Panc1 (cell line): ENCODE results near the gene BAMBI. TPM values are rescaled to one million over a fixed set of nuclear protein-coding genes. Genes with fewer than 3 reads are reported as not detected.

Experiments
- ATAC-seq: fragments of 200-7000 bp; cut with Tn5 transposase; 2 replicates; pipeline ENCODE4 v1.9.1; 2020; ENCODE audit warnings: mild to moderate bottlenecking, moderate library complexity
- BruUV-seq: library from RNA; stranded (reverse); fragments of 400-500 nt; replicated peaks from 2 replicates; lab custom pipeline; 2021; lab: Mats Ljungman, UMichigan
- CTCF ChIA-PET: fragments of 300-600 bp; sonication (Branson Sonifier 250); formaldehyde crosslinking; loops from one replicate; lab custom pipeline; 2022; ENCODE audit warnings: antibody characterized with exemption; lab: Charles Lee
- POLR2A ChIA-PET: fragments of 300-600 bp; sonication (Branson Sonifier 250); formaldehyde crosslinking; loops from one replicate; lab custom pipeline; 2022; ENCODE audit warnings: antibody characterized with exemption; lab: Charles Lee
- DNase-seq: peaks from one replicate; pipeline ENCODE4 v3.0.0-alpha.2; 2010; ENCODE audit warnings: low read depth, low spot score
- H3K27ac ChIP-seq: 2 replicates; pipeline ENCODE4 v1.5.1; 2011; ENCODE audit warnings: mild to moderate bottlenecking, low read length, inconsistent platforms
- H3K27me3 ChIP-seq: fragments of 200-500 bp; sonication (Bioruptor generic); 2 replicates; pipeline ENCODE4 v1.6.0; 2014; ENCODE audit warnings: low read length, inconsistent platforms; ENCODE audit not compliant: control insufficient read depth, insufficient read depth
- H3K36me3 ChIP-seq: fragments of 200-500 bp; sonication (Bioruptor generic); 2 replicates; pipeline ENCODE4 v1.5.1; 2014; ENCODE audit warnings: inconsistent platforms, mild to moderate bottlenecking, low read length, moderate library complexity; ENCODE audit not compliant: control insufficient read depth, insufficient read depth
- H3K4me1 ChIP-seq: 2 replicates; pipeline ENCODE4 v1.5.1; 2011; ENCODE audit warnings: inconsistent platforms, mild to moderate bottlenecking, low read length, moderate library complexity; ENCODE audit not compliant: control insufficient read depth, insufficient read depth
- H3K4me3 ChIP-seq, 2 experiments: 2 replicates each; pipeline ENCODE4 v1.5.1; 2011 to 2012; ENCODE audit warnings: low read depth in 2 of 2, low read length in 2 of 2, mild to moderate bottlenecking in 2 of 2, inconsistent platforms in 1 of 2, moderate library complexity in 1 of 2
- H3K9me3 ChIP-seq: fragments of 200-500 bp; sonication (Bioruptor generic); 2 replicates; pipeline ENCODE4 v1.5.1; 2014; ENCODE audit warnings: low read depth, mild to moderate bottlenecking, inconsistent platforms, low read length, moderate library complexity; ENCODE audit not compliant: control insufficient read depth, insufficient read depth
- POLR2AphosphoS5 ChIP-seq: IDR thresholded peaks from 2 replicates; pipeline ENCODE4 v1.6.1; 2012; ENCODE audit warnings: mild to moderate bottlenecking, low read depth, low read length, moderate library complexity
- REST ChIP-seq, 2 experiments: IDR thresholded peaks; 2 replicates each; pipeline ENCODE4 v1.6.1; 2011 to 2012; ENCODE audit warnings: low read depth in 2 of 2, control low read depth in 1 of 2, low read length in 1 of 2, mild to moderate bottlenecking in 1 of 2, moderate library complexity in 1 of 2; ENCODE audit not compliant: insufficient read depth in 1 of 2
- SIN3A ChIP-seq: IDR thresholded peaks from 2 replicates; pipeline ENCODE4 v1.6.1; 2012; ENCODE audit warnings: low read depth, mild to moderate bottlenecking, low read length, moderate library complexity, borderline replicate concordance; ENCODE audit not compliant: insufficient read depth
- TCF7L2 ChIP-seq: IDR thresholded peaks from 2 replicates; pipeline ENCODE4 v1.6.1; 2011; ENCODE audit warnings: mild to moderate bottlenecking, low read depth, low read length, inconsistent platforms
- in situ Hi-C: cut with HindIII; loops from 2 replicates; pipeline ENCODE4 v1.10.0; 2016; ENCODE audit warnings: low sequenced_read_pairs, low pct_unique_long_range_greater_than_20kb
- intact Hi-C: fragments of 100-400 bp; cut with micrococcal nuclease; formaldehyde crosslinking; loops from one replicate; pipeline ENCODE4 v1.10.0; 2022; ENCODE audit not compliant: unreplicated experiment
- total RNA-seq: library from RNA; stranded (reverse); gene quantifications from one replicate; pipeline ENCODE4 v1.2.1, GENCODE V29; 2021; ENCODE audit not compliant: unreplicated experiment
- TF ChIP-seq, protein P1 (sequence below): fragments of 450-650 bp; IDR thresholded peaks from 2 replicates; pipeline ENCODE4 v1.5.1; 2017; ENCODE audit warnings: mild to moderate bottlenecking

The BAMBI gene
- total RNA-seq, 1 experiment from 2014 or later: 3.9 TPM

- Histone ChIP-seq H3K4me1 (no peaks in the 10 kb centered on the region), H3K9me3 (no peaks in the 10 kb centered on the region), H3K4me3 (no peak overlapping the region), H3K27ac (no peak overlapping the region), H3K36me3 (no peaks in the 10 kb centered on the region), H3K27me3 (no peaks in the 10 kb centered on the region)
- ChIA-PET CTCF (no interaction called here), POLR2A (no interaction called here)
- intact Hi-C loops: no loop called here
- DNase-seq: no peak
- BruUV-seq: no TSS peak
- TF ChIP-seq SIN3A (no peak), REST (IDR thresholded peaks at IDR 0.05; ENCODE audit: insufficient read depth in 1 of 2, low read depth in 2 of 2, low read length in 1 of 2) (no peak), TCF7L2 (no peak)
- in situ Hi-C loops: no loop called here
- no peak for ATAC-seq
Measured at GRCh38 chr10:28716748-28717147, 39.4 kb downstream of the BAMBI start.

- no peak overlapping the region for H3K4me3 ChIP-seq
- H3K27me3 ChIP-seq: no peaks in the 10 kb centered on the region
- H3K36me3 ChIP-seq: no peaks in the 10 kb centered on the region
- ATAC-seq (no peak), DNase-seq (no peak)
- POLR2A ChIA-PET: interaction anchor here (0.7 kb wide), 1 partner anchor 638 kb away, joined by 11 read pairs; no protein-coding TSS in a partner anchor
- in situ Hi-C loops (no loop called here), intact Hi-C loops (no loop called here)
- no peaks in the 10 kb centered on the region for H3K9me3 ChIP-seq
- no peaks in the 10 kb centered on the region for H3K4me1 ChIP-seq
- BruUV-seq: no TSS peak
- CTCF ChIA-PET: no interaction called here
- H3K27ac ChIP-seq: no peak overlapping the region
- no peak for TF ChIP-seq TCF7L2
- TF ChIP-seq SIN3A: no peak
- TF ChIP-seq, protein P1, sequence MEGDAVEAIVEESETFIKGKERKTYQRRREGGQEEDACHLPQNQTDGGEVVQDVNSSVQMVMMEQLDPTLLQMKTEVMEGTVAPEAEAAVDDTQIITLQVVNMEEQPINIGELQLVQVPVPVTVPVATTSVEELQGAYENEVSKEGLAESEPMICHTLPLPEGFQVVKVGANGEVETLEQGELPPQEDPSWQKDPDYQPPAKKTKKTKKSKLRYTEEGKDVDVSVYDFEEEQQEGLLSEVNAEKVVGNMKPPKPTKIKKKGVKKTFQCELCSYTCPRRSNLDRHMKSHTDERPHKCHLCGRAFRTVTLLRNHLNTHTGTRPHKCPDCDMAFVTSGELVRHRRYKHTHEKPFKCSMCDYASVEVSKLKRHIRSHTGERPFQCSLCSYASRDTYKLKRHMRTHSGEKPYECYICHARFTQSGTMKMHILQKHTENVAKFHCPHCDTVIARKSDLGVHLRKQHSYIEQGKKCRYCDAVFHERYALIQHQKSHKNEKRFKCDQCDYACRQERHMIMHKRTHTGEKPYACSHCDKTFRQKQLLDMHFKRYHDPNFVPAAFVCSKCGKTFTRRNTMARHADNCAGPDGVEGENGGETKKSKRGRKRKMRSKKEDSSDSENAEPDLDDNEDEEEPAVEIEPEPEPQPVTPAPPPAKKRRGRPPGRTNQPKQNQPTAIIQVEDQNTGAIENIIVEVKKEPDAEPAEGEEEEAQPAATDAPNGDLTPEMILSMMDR: no peak
- TF ChIP-seq POLR2AphosphoS5: no peak
- no peak for TF ChIP-seq REST (IDR thresholded peaks at IDR 0.05; ENCODE audit: insufficient read depth in 1 of 2, low read depth in 2 of 2, low read length in 1 of 2)
Measured at GRCh38 chr10:28717656-28718201, 40.4 kb downstream of the BAMBI start.
